ENCODE results near the gene FGF13.

FGF13 gene

GRCh38 chrX:138691186-138691585 lies 20.3 kb downstream of the FGF13 start:
- H3K9me3 ChIP-seq (replicated peaks in 1 of 11), result no peaks in the 10 kb centered on the region
- H3K4me1 ChIP-seq, result no peaks in the 10 kb centered on the region
- peaks cover 87 to 100% (median 97%) of the 10 kb centered on the region in 11 experiments for H3K27me3 ChIP-seq
- no peaks in the 10 kb centered on the region for H4K20me1 ChIP-seq
- H3K27ac ChIP-seq, result no peak overlapping the region
- no peak overlapping the region for H3K9ac ChIP-seq
- no peak overlapping the region for H3K4me3 ChIP-seq
- TF ChIP-seq Cebpa-rat (IDR thresholded peaks at IDR 0.05), result no peak
- H3K4me2 ChIP-seq, result no peak overlapping the region
- H3K36me3 ChIP-seq, result no peaks in the 10 kb centered on the region

- H3K27ac ChIP-seq, result no peak overlapping the region
These were observed 20.9 kb downstream of the FGF13 start for GRCh38 chrX:138690591-138690990.

GRCh38 chrX:138683600-138683999 lies 27.9 kb downstream of the FGF13 start:
- no peak overlapping the region for H3K4me3 ChIP-seq
- no peak for TF ChIP-seq Cebpa-rat (IDR thresholded peaks at IDR 0.05)
- H3K27ac ChIP-seq, result no peak overlapping the region

More at GRCh38 chrX:138690591-138690990, 20.9 kb downstream of the FGF13 start:
- Histone ChIP-seq H3K4me1 (no peaks in the 10 kb centered on the region), H3K9ac (no peak overlapping the region), H3K9me3 (replicated peaks in 1 of 11) (no peaks in the 10 kb centered on the region), H3K4me2 (no peak overlapping the region), H4K20me1 (no peaks in the 10 kb centered on the region), H3K36me3 (no peaks in the 10 kb centered on the region), H3K27me3 (peaks cover 86 to 100% (median 97%) of the 10 kb centered on the region in 11 experiments), H3K4me3 (no peak overlapping the region)
- no peak for TF ChIP-seq Cebpa-rat (IDR thresholded peaks at IDR 0.05)

GRCh38 chrX:138669693-138670092 lies 41.8 kb downstream of the FGF13 start:
- peaks cover 70 to 96% (median 82%) of the 10 kb centered on the region in 11 experiments for H3K27me3 ChIP-seq
- no peaks in the 10 kb centered on the region for H3K36me3 ChIP-seq
- TF ChIP-seq Cebpa-rat (IDR thresholded peaks at IDR 0.05), result no peak
- H3K9me3 ChIP-seq (replicated peaks in 1 of 11), result peaks cover 0 to 9% (median 0%) of the 10 kb centered on the region in 11 experiments; a peak in 2 of 22 replicates
- H3K4me3 ChIP-seq, result no peak overlapping the region
- H3K27ac ChIP-seq, result no peak overlapping the region
- no peak overlapping the region for H3K4me2 ChIP-seq
- H3K4me1 ChIP-seq, result no peaks in the 10 kb centered on the region
- H4K20me1 ChIP-seq, result no peaks in the 10 kb centered on the region
- H3K9ac ChIP-seq, result no peak overlapping the region

More at GRCh38 chrX:138683600-138683999, 27.9 kb downstream of the FGF13 start:
- no peak overlapping the region for H3K4me2 ChIP-seq
- peaks cover 79 to 100% (median 98%) of the 10 kb centered on the region in 11 experiments for H3K27me3 ChIP-seq
- no peaks in the 10 kb centered on the region; a peak in 1 of 22 replicates for H4K20me1 ChIP-seq
- no peaks in the 10 kb centered on the region for H3K9me3 ChIP-seq (replicated peaks in 1 of 11)
- no peak overlapping the region for H3K9ac ChIP-seq
- no peaks in the 10 kb centered on the region for H3K36me3 ChIP-seq
- H3K4me1 ChIP-seq, result peaks cover 0 to 7% (median 0%) of the 10 kb centered on the region in 10 experiments; a peak in 3 of 20 replicates

GRCh38 chrX:138664466-138664865 lies 47.1 kb downstream of the FGF13 start:
- no peak overlapping the region for H3K9ac ChIP-seq
- H3K4me2 ChIP-seq, result no peak overlapping the region
- no peaks in the 10 kb centered on the region for H3K36me3 ChIP-seq
- H3K27ac ChIP-seq, result no peak overlapping the region
- peaks cover 71 to 95% (median 87%) of the 10 kb centered on the region in 11 experiments for H3K27me3 ChIP-seq
- TF ChIP-seq Cebpa-rat (IDR thresholded peaks at IDR 0.05), result no peak
- no peak overlapping the region for H3K4me3 ChIP-seq
- H3K9me3 ChIP-seq (replicated peaks in 1 of 11), result 0 out of 22 replicates have a peak, but pooled peaks cover 0 to 3% (median 0%) of the 10 kb centered on the region in 11 experiments
- H4K20me1 ChIP-seq, result no peaks in the 10 kb centered on the region
- H3K4me1 ChIP-seq, result no peaks in the 10 kb centered on the region

GRCh38 chrX:138664016-138664415 lies 47.5 kb downstream of the FGF13 start:
- Histone ChIP-seq H3K4me2 (no peak overlapping the region), H4K20me1 (no peaks in the 10 kb centered on the region), H3K9ac (no peak overlapping the region), H3K4me1 (no peaks in the 10 kb centered on the region), H3K36me3 (no peaks in the 10 kb centered on the region), H3K9me3 (replicated peaks in 1 of 11) (0 out of 22 replicates have a peak, but pooled peaks cover 0 to 3% (median 0%) of the 10 kb centered on the region in 11 experiments), H3K4me3 (no peak overlapping the region), H3K27ac (no peak overlapping the region), H3K27me3 (peaks cover 68 to 95% (median 84%) of the 10 kb centered on the region in 11 experiments)
- TF ChIP-seq Cebpa-rat (IDR thresholded peaks at IDR 0.05), result no peak

GRCh38 chrX:138651494-138651893 lies 60.0 kb downstream of the FGF13 start:
- Histone ChIP-seq H4K20me1 (peaks cover 0 to 8% (median 0%) of the 10 kb centered on the region in 11 experiments; a peak in 4 of 22 replicates), H3K9me3 (replicated peaks in 1 of 11) (no peaks in the 10 kb centered on the region), H3K27ac (no peak overlapping the region), H3K36me3 (no peaks in the 10 kb centered on the region), H3K27me3 (peaks cover 90 to 100% (median 99%) of the 10 kb centered on the region in 11 experiments), H3K4me1 (no peaks in the 10 kb centered on the region), H3K4me3 (no peak overlapping the region), H3K9ac (no peak overlapping the region), H3K4me2 (no peak overlapping the region)
- no peak for TF ChIP-seq Cebpa-rat (IDR thresholded peaks at IDR 0.05)

- Histone ChIP-seq H3K9ac (no peak overlapping the region), H3K4me2 (no peak overlapping the region), H3K36me3 (no peaks in the 10 kb centered on the region), H3K4me1 (no peaks in the 10 kb centered on the region), H4K20me1 (peaks cover 0 to 14% (median 0%) of the 10 kb centered on the region in 11 experiments; a peak in 6 of 22 replicates), H3K9me3 (replicated peaks in 1 of 11) (no peaks in the 10 kb centered on the region), H3K4me3 (no peak overlapping the region), H3K27me3 (peaks cover 92 to 100% (median 99%) of the 10 kb centered on the region in 11 experiments), H3K27ac (no peak overlapping the region)
- no peak for TF ChIP-seq Cebpa-rat (IDR thresholded peaks at IDR 0.05)
These were observed 62.9 kb downstream of the FGF13 start for GRCh38 chrX:138648568-138648967.

- H4K20me1 ChIP-seq, result no peaks in the 10 kb centered on the region; a peak in 1 of 22 replicates
- no peak for TF ChIP-seq Cebpa-rat (IDR thresholded peaks at IDR 0.05)
- no peaks in the 10 kb centered on the region for H3K4me1 ChIP-seq
- H3K36me3 ChIP-seq, result no peaks in the 10 kb centered on the region
- H3K4me3 ChIP-seq, result no peak overlapping the region
- no peak overlapping the region for H3K4me2 ChIP-seq
- no peaks in the 10 kb centered on the region for H3K9me3 ChIP-seq (replicated peaks in 1 of 11)
- no peak overlapping the region for H3K9ac ChIP-seq
- peaks cover 78 to 100% (median 98%) of the 10 kb centered on the region in 11 experiments for H3K27me3 ChIP-seq
- H3K27ac ChIP-seq, result no peak overlapping the region
These were observed 72.5 kb downstream of the FGF13 start for GRCh38 chrX:138638996-138639395.

Measured in BLaER1 treated with 17β-estradiol and CSF1 and Interleukin-3, amounts not matched to agents 10 nM and 100 nM (cell line).